Measurements from ENCODE around the gene PEX5. TPM values are rescaled to one million over a fixed set of nuclear protein-coding genes. Genes with fewer than 3 reads are reported as not detected.

The PEX5 gene
- total and polyA plus RNA-seq, 2 of the 8 experiments (the other 6 are each of a cell fraction or from before 2014, with no cell fraction given) = 16.8 to 50.5 TPM

- H4K5ac ChIP-seq (ENCODE audit: insufficient read length, low read depth, low read length) = no peak overlapping the region
- FAIRE-seq = no peak
- H3K4me3 ChIP-seq (ENCODE audit: extremely low read depth in 1 of 4, insufficient read depth in 2 of 4, low read depth in 3 of 4, low read length in 4 of 4) = no peak overlapping the region
- no peak overlapping the region for H3K4ac ChIP-seq (replicated peaks; ENCODE audit: insufficient read length, low read depth, low read length)
- peaks cover 2 to 3% of the 10 kb centered on the region in 2 experiments for H4K20me1 ChIP-seq (replicated peaks in 1 of 2; ENCODE audit: control insufficient read depth in 1 of 2, insufficient read depth in 2 of 2, low read length in 2 of 2)
- H3K23ac ChIP-seq (ENCODE audit: insufficient read length) = no peak overlapping the region
- H3K9ac ChIP-seq (replicated peaks in 1 of 4; ENCODE audit: extremely low read depth in 1 of 4, low read depth in 3 of 4, low read length in 3 of 4) = no peak overlapping the region
- H4K8ac ChIP-seq (ENCODE audit: extremely low read depth, insufficient read depth, low read length) = no peak overlapping the region
- CTCF ChIA-PET (ENCODE audit: partially characterized antibody) = interaction anchor here (1.1 to 10.0 kb wide), 4 partner anchors 7 to 21 kb away, joined by 4 to 151 read pairs (median 5); partner anchors contain the start of gene RBP5
- TF ChIP-seq CTCF (IDR thresholded peaks at IDR 0.05; ENCODE audit: control extremely low read depth in 1 of 3, insufficient read depth in 1 of 3, low read depth in 1 of 3, low read length in 3 of 3) = no peak
- TF ChIP-seq BRCA1 (IDR thresholded peaks at IDR 0.05; ENCODE audit: low read depth, low read length) = no peak
- no peak overlapping the region for H4K91ac ChIP-seq (replicated peaks; ENCODE audit: insufficient read length, low read length)
- no peak overlapping the region for H2BK12ac ChIP-seq (ENCODE audit: low read depth, low read length)
- no peak overlapping the region for H3K4me2 ChIP-seq (ENCODE audit: insufficient read depth in 1 of 2, low read depth in 2 of 2, low read length in 2 of 2)
- no peaks in the 10 kb centered on the region for H3K79me1 ChIP-seq (ENCODE audit: low read depth, low read length)
- H2BK120ac ChIP-seq (replicated peaks; ENCODE audit: low read depth, low read length) = no peak overlapping the region
- no peak overlapping the region for H3K27ac ChIP-seq (ENCODE audit: low read depth, low read length)
- H2BK5ac ChIP-seq (ENCODE audit: low read depth, low read length) = no peak overlapping the region
- POLR2A ChIA-PET (ENCODE audit: partially characterized antibody) = no interaction called here
- H3K27me3 ChIP-seq (replicated peaks in 1 of 4; ENCODE audit: control insufficient read depth in 3 of 4, extremely low read depth in 1 of 4, insufficient read depth in 3 of 4, low read length in 3 of 4) = no peaks in the 10 kb centered on the region
- no peak for DNase-seq (ENCODE audit: low read depth in 1 of 2, low spot score in 2 of 2)
- no peak overlapping the region for H2AK5ac ChIP-seq (ENCODE audit: low read depth, low read length)
- 92% methylated on average over 12 of the region's 12 CpGs; no CpG with 5 or more reads in 1 of the 2 experiments for WGBS, 2 experiments (ENCODE audit: extremely low coverage in 1 of 2, insufficient coverage in 1 of 2, insufficient read length in 1 of 2, insufficient replicate concordance in 2 of 2, low coverage in 1 of 2, low lambda C conversion rate in 2 of 2, missing lambda C conversion rate in 1 of 2)
- no peaks in the 10 kb centered on the region for H3K23me2 ChIP-seq (ENCODE audit: low read depth, low read length)
- peaks cover 0 to 9% (median 0%) of the 10 kb centered on the region in 4 experiments; a peak in 5 of 8 replicates for H3K36me3 ChIP-seq (ENCODE audit: control insufficient read depth in 2 of 4, insufficient read depth in 4 of 4, low read length in 3 of 4)
- no peak overlapping the region for H3K18ac ChIP-seq (ENCODE audit: extremely low read depth, low read length)
- H2BK15ac ChIP-seq (ENCODE audit: low read length) = no peak overlapping the region
- no peak overlapping the region for H3K56ac ChIP-seq (replicated peaks; ENCODE audit: insufficient read length, low read depth, low read length)
- no peak overlapping the region for H2AFZ ChIP-seq (ENCODE audit: low read length)
- no peaks in the 10 kb centered on the region for H3K79me2 ChIP-seq (ENCODE audit: control insufficient read depth in 1 of 2, insufficient read depth in 2 of 2, low read length in 2 of 2)
- no peaks in the 10 kb centered on the region for H3K9me3 ChIP-seq (ENCODE audit: insufficient read depth in 2 of 2, low read depth in 1 of 2, low read length in 1 of 2)
- no peak overlapping the region for H2BK20ac ChIP-seq (ENCODE audit: low read length)
- H3K14ac ChIP-seq (ENCODE audit: insufficient read length) = no peak overlapping the region
- no peaks in the 10 kb centered on the region for H3K4me1 ChIP-seq (replicated peaks in 1 of 4; ENCODE audit: control insufficient read depth in 3 of 4, insufficient read depth in 4 of 4, low read length in 3 of 4)
Measured at GRCh38 chr12:7150356-7150755, 39.1 kb upstream of the PEX5 start.
